Astrocyte (in vitro differentiated cells and primary cell): ENCODE results near the gene PRRC2B.

Source experiments
- CTCF ChIP-seq: IDR thresholded peaks from 2 replicates; pipeline ENCODE4 v1.5.1; 2011; ENCODE audit warnings: low read depth, mild to moderate bottlenecking, inconsistent platforms, low read length, moderate library complexity; ENCODE audit not compliant: insufficient read depth
- EZH2 ChIP-seq: IDR thresholded peaks from 2 replicates; pipeline ENCODE4 v1.6.1; 2012; ENCODE audit warnings: mild to moderate bottlenecking, low read length, inconsistent platforms; ENCODE audit not compliant: insufficient read depth

- no peak for TF ChIP-seq CTCF
- no peak for TF ChIP-seq EZH2
These were observed 29.3 kb downstream of the PRRC2B start for GRCh38 chr9:131423171-131423581.
